ENCODE data around the gene CDC123.

DNA sequence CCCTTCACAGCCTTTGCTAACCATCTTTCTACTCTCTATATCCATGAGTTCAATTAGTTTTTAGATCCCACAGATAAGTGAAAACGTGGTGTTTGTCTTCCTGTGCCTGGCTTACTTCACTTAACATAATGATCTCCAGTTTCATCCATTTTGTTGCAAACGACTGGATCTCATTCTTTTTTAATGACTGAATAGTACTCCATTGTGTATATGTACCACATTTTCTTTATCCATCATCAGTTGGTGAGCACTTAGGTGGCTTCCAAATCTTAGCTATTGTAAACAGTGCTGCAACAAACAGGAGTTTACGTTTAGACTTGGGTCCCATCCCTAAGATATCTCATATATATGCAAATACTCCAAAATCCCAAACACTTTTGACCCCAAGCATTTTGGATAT is 9.1 kb downstream of the CDC123 start:
- TF ChIP-seq, protein P1, sequence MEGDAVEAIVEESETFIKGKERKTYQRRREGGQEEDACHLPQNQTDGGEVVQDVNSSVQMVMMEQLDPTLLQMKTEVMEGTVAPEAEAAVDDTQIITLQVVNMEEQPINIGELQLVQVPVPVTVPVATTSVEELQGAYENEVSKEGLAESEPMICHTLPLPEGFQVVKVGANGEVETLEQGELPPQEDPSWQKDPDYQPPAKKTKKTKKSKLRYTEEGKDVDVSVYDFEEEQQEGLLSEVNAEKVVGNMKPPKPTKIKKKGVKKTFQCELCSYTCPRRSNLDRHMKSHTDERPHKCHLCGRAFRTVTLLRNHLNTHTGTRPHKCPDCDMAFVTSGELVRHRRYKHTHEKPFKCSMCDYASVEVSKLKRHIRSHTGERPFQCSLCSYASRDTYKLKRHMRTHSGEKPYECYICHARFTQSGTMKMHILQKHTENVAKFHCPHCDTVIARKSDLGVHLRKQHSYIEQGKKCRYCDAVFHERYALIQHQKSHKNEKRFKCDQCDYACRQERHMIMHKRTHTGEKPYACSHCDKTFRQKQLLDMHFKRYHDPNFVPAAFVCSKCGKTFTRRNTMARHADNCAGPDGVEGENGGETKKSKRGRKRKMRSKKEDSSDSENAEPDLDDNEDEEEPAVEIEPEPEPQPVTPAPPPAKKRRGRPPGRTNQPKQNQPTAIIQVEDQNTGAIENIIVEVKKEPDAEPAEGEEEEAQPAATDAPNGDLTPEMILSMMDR (IDR thresholded peaks at IDR 0.05; ENCODE audit: insufficient read depth, low read length) = no peak
- no peak for TF ChIP-seq GABPA (IDR thresholded peaks at IDR 0.05; ENCODE audit: low read depth)
- no peak for TF ChIP-seq POLR2AphosphoS5 (IDR thresholded peaks at IDR 0.05; ENCODE audit: low read depth)
